HG03108 (cell line): ENCODE data around the gene FRYL.

Experiments used
- ATAC-seq: cut with Tn5 transposase; IDR thresholded peaks from one replicate; pipeline ENCODE4 v1.9.1; 2021; ENCODE audit warnings: moderate library complexity; ENCODE audit not compliant: unreplicated experiment

The FRYL gene

GRCh38 chr4:48634688-48635308 lies 145.3 kb downstream of the FRYL start:
- no peak for ATAC-seq

DNA sequence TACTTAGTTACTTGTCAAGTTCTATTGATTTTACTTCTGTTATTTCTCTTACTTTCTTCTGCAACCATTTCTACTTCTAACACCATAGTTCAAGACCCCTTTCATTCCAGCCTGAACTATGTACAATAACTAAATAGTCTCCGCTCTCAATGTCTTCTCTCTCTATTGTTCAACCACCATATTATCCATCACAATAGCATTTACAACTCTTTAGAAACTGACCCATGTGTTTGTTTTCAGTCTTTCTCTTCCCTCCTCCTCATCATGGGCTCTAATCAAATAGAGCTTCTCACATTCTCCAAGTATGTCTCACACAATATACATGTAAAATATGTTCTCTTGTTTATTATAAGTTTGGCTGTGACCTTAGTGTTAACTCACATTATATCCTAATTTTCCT lies 146.4 kb downstream of the FRYL start:
- no peak for ATAC-seq

GRCh38 chr4:48629458-48629857 lies 150.6 kb downstream of the FRYL start:
- no peak for ATAC-seq

- no peak for ATAC-seq
Observed at GRCh38 chr4:48623182-48623780, 156.8 kb downstream of the FRYL start.

GRCh38 chr4:48620831-48621230 lies 159.2 kb downstream of the FRYL start:
- no peak for ATAC-seq

- no peak for ATAC-seq
Observed at GRCh38 chr4:48620093-48620492, 160.0 kb downstream of the FRYL start.

DNA sequence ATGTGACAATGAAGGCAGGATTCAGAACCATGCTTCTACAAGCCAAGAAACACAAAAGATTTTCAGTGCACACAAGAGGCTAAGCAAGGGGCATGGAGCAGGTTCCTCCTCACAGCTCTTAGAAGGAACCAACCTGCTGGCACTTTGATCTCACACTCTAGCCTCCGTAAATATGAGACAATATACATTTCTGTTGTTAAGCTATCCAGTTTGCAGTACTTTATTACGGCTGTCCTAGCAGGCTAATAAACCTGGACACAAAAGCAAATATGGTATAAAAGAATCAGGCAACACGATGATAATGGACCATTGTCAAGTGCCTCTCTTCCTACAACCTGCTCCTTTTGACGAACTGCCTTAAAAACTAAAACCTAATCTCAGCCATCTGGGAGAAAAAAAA lies 175.6 kb downstream of the FRYL start:
- ATAC-seq = no peak

GRCh38 chr4:48604041-48604440 lies 176.0 kb downstream of the FRYL start:
- ATAC-seq = no peak

- ATAC-seq = no peak
Observed at GRCh38 chr4:48603366-48604003, 176.6 kb downstream of the FRYL start.

DNA sequence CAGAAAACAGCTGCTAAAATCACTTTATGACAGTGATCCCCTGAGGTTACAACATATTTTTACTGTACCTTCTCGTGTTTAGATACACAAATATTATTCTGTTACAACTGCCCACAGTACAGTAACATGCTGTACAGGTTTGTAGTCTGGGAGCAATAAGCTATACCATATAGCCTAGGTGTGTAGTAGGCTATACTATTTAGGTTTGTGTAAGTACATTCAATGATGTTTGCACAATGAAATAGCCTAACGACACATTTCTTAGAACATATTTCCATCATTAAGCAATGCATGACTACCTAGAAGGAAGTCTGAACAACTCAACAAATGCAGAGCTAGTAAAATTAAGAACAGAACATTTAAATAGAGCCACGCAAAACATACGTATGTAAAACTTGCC lies 177.3 kb downstream of the FRYL start:
- ATAC-seq = no peak

DNA sequence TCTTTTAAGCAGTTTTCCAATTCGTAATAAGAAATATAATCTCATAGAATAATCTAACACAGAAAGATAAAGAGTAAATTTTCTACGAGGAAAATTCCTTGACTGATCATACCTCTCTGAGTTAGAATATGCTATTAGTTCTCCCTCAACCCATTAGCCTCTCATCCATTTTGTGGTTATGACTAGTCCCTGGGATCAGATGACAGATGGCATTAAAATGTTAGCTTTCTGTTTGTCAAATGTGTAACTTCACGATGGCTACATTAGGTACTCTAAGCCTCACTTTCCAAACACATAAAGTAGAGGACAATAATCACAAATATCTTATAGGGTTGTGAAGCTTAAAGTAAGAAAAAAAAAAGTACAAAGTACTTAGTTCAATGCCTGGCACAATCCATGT lies 177.9 kb downstream of the FRYL start:
- ATAC-seq = no peak

DNA sequence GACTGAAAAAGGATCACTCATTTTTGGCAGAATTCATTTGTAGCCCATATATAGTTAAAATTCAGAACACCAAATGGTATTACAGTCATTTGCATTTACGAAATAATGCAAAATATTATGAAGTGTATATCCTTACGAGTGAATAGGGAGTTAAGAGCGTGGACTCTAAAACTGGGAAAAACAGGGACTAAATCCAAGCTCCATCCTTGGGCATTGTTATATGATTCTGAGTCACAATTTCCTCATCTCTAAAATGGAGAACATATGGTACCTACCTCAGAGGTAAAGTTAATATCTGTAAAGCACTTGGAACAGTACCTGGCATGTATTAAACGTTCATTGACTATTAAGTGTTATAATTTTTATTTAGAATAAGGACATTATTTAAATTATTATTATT lies 183.7 kb downstream of the FRYL start:
- no peak for ATAC-seq

- ATAC-seq = no peak
Observed at GRCh38 chr4:48594180-48594579, 185.9 kb downstream of the FRYL start.

GRCh38 chr4:48591372-48591771 lies 188.7 kb downstream of the FRYL start:
- ATAC-seq = no peak

DNA sequence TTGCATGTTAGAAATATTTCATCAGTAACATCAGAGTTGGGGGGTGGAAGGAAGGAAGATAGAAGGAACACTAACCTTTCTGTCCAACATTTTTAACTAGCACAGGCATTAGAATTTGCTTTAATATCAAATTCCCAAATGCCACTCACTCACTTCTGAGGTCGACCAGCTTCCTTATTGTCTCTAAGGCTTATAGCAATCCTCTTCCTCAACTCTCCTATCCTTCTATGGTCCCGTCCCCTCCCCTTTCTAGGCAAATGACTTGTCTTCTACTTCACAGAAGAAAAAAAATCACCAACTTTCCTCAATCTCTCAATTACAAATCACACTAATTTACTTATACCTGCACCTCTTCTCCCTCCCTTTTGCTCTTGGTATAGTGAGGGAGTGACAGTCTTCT lies 189.2 kb downstream of the FRYL start:
- ATAC-seq = no peak

GRCh38 chr4:48589098-48589445 lies 191.0 kb downstream of the FRYL start:
- no peak for ATAC-seq

DNA sequence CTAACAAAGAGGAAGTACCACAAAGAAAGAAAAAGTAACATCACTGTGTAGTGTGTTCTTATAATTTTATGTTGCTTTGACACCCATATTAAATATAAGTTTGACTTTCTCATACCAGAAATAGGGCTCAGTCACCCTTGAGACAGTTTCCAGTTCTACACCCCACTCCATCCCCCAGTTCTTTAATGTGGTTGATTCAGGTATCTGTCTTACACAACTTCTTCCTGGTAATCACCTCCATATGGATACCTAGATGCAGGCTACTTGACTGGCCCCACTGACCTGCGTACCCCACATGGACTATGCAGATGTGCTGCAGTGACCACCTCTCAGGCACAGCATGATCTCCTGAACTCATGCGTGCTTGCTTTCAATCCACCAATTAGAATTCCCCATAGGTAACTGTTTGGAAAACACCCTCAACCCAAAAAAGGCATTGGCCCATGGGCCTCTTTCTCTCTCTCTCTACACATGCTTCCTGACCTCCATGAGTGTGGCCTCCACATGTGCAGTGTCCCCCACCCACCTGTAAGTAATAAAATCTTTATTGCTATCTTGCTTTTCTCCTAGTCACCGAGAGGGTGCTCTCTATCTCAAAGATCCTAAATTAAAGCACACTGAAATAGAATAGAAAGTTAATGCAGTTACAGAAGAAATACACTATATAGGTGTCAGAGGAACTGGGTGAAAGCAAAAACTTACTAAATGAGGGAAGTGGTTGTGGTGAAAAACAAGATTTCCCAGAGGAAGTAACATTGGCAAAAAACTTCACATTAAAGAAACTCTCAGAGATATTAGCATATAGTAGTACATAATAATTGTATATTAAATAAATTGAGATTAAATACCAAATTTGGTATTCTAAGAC lies 191.6 kb downstream of the FRYL start:
- ATAC-seq = no peak

- no peak for ATAC-seq
Observed at GRCh38 chr4:48585401-48585800, 194.7 kb downstream of the FRYL start.

GRCh38 chr4:48578132-48578968 lies 201.7 kb downstream of the FRYL start:
- ATAC-seq = peak; percentile 83

GRCh38 chr4:48575964-48576363 lies 204.1 kb downstream of the FRYL start:
- no peak for ATAC-seq

DNA sequence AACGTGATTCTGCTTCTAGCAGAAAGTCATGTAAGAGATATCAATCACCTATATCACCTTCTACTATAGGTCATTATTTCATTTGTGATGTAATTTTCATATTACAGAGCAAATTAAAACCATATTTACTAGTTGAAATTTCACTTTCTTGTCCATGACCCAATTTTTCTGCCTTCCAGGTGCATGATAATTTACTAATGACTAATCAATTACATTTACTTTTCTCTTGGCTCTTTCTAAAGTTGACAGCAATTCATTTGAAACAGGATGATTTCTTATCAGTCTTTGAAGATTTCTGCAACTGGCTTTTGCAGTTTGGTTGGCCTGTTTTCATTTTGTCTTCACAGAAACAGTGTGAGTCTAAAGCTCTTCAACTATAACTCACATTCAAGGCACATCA lies 208.6 kb downstream of the FRYL start:
- ATAC-seq = no peak
